Fibroblast of mammary gland (primary cell): Measurements from ENCODE around the gene RAB11FIP2.

Experiments
- DNase-seq: peaks from one replicate; pipeline ENCODE4 v3.0.0-alpha.2; 2010; ENCODE audit warnings: low read depth
- H3K4me3 ChIP-seq: 2 replicates; pipeline ENCODE4 v1.5.1; 2011; ENCODE audit warnings: low read depth, mild to moderate bottlenecking, low read length, moderate library complexity; ENCODE audit not compliant: control insufficient read depth
- TF ChIP-seq, protein P1 (sequence below): conservative IDR thresholded peaks from 2 replicates; pipeline ENCODE4 v1.5.1; 2011; ENCODE audit warnings: low read depth, low read length, inconsistent platforms; ENCODE audit not compliant: control insufficient read depth, insufficient read depth

The RAB11FIP2 gene

GRCh38 chr10:117991701-117992100, 55.0 kb downstream of the RAB11FIP2 start:
- H3K4me3 ChIP-seq: no peak overlapping the region
- TF ChIP-seq, protein P1, sequence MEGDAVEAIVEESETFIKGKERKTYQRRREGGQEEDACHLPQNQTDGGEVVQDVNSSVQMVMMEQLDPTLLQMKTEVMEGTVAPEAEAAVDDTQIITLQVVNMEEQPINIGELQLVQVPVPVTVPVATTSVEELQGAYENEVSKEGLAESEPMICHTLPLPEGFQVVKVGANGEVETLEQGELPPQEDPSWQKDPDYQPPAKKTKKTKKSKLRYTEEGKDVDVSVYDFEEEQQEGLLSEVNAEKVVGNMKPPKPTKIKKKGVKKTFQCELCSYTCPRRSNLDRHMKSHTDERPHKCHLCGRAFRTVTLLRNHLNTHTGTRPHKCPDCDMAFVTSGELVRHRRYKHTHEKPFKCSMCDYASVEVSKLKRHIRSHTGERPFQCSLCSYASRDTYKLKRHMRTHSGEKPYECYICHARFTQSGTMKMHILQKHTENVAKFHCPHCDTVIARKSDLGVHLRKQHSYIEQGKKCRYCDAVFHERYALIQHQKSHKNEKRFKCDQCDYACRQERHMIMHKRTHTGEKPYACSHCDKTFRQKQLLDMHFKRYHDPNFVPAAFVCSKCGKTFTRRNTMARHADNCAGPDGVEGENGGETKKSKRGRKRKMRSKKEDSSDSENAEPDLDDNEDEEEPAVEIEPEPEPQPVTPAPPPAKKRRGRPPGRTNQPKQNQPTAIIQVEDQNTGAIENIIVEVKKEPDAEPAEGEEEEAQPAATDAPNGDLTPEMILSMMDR: no peak
- DNase-seq: no peak

- H3K4me3 ChIP-seq: no peak overlapping the region
- TF ChIP-seq, protein P1: no peak
- DNase-seq: no peak
Measured at GRCh38 chr10:117989962-117990361, 56.8 kb downstream of the RAB11FIP2 start.

GRCh38 chr10:117988814-117989213, 57.9 kb downstream of the RAB11FIP2 start:
- TF ChIP-seq, protein P1: no peak
- no peak for DNase-seq
- no peak overlapping the region for H3K4me3 ChIP-seq

GRCh38 chr10:117987244-117987909, 59.4 kb downstream of the RAB11FIP2 start:
- DNase-seq: peak; percentile 8
- H3K4me3 ChIP-seq: no peak overlapping the region
- TF ChIP-seq, protein P1: no peak

DNA sequence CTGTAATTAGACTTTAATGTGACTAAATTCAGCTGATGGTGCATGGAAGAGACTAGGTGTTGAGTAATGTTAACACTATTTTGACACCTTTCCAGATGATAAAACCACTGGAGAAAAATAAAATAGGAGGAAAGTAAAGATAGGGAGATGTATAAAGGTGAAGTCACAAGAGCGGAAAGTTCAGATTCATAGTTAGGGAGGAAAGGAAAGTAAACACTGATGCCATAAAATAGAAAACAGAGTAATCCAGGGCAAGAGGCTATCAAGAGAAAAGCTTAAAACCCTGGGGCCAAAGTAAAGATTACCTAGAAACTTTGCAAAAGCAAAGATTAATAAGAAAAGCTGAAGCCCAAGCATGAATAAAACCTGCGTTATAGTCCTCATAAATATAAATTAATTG, 62.8 kb downstream of the RAB11FIP2 start:
- DNase-seq: no peak
- TF ChIP-seq, protein P1: no peak
- no peak overlapping the region for H3K4me3 ChIP-seq

GRCh38 chr10:117980755-117981702, 65.7 kb downstream of the RAB11FIP2 start:
- no peak for DNase-seq
- TF ChIP-seq, protein P1: no peak
- no peak overlapping the region for H3K4me3 ChIP-seq
